Measurements from ENCODE around the gene HLX. TPM values are rescaled to one million over a fixed set of nuclear protein-coding genes. Genes with fewer than 3 reads are reported as not detected.
A peak's percentile ranks its signal among the peaks of the same experiment; 100 is the strongest.

Gene HLX
- total RNA-seq, 4 donors from 2014 or later = 4.2 to 18.4 (median 9.3) TPM

GRCh38 chr1:220841293-220841692, 38.0 kb upstream of the HLX start:
- H3K4me1 ChIP-seq = peaks cover 0 to 6% (median 1%) of the 10 kb centered on the region in 4 donors
- DNase-seq = no peak
- no peaks in the 10 kb centered on the region for H3K36me3 ChIP-seq
- no peak overlapping the region for H3K27ac ChIP-seq
- no peaks in the 10 kb centered on the region for H3K9me3 ChIP-seq
- H3K4me3 ChIP-seq = no peak overlapping the region
- TF ChIP-seq POLR2A (IDR thresholded peaks at IDR 0.05) (no peak), EP300 (IDR thresholded peaks at IDR 0.05; ENCODE audit: low read depth) (no peak), POLR2AphosphoS5 (IDR thresholded peaks at IDR 0.05) (no peak), CTCF (IDR thresholded peaks at IDR 0.05) (no peak)
- no peaks in the 10 kb centered on the region for H3K27me3 ChIP-seq
- in situ Hi-C loops (cut with MboI; ENCODE audit: low pct_ligation_motif_present in 1 of 4, low pct_unique_long_range_greater_than_20kb in 1 of 4, low sequenced_read_pairs in 3 of 4) (no loop called here), intact Hi-C loops (cut with DNase I; ENCODE audit: low total_unique reads) (no loop called here)

GRCh38 chr1:220843481-220844011, 35.7 kb upstream of the HLX start:
- Histone ChIP-seq H3K27ac (peak overlapping the region in 3 of 4 donors; percentile 39 to 66 (median 62)), H3K4me3 (no peak overlapping the region), H3K36me3 (no peaks in the 10 kb centered on the region), H3K4me1 (peaks cover 0 to 6% (median 1%) of the 10 kb centered on the region in 4 donors), H3K9me3 (no peaks in the 10 kb centered on the region), H3K27me3 (no peaks in the 10 kb centered on the region)
- in situ Hi-C loops (cut with MboI; ENCODE audit: low pct_ligation_motif_present in 1 of 4, low pct_unique_long_range_greater_than_20kb in 1 of 4, low sequenced_read_pairs in 3 of 4) = no loop called here
- TF ChIP-seq EP300 (IDR thresholded peaks at IDR 0.05; ENCODE audit: low read depth) = no peak
- TF ChIP-seq POLR2AphosphoS5 (IDR thresholded peaks at IDR 0.05) = peak in 1 of 3 donors; percentile 19
- intact Hi-C loops (cut with DNase I; ENCODE audit: low total_unique reads) = no loop called here
- WGBS, 2 donors (ENCODE audit: low coverage in 1 of 2) = 37 to 49% methylated on average over 6 of the region's 6 CpGs
- DNase-seq = no peak

- TF ChIP-seq CTCF (IDR thresholded peaks at IDR 0.05) = no peak
- no peak for TF ChIP-seq EP300 (IDR thresholded peaks at IDR 0.05; ENCODE audit: low read depth)
- no peak for TF ChIP-seq POLR2AphosphoS5 (IDR thresholded peaks at IDR 0.05)
- no peak for TF ChIP-seq POLR2A (IDR thresholded peaks at IDR 0.05)
- no peak for DNase-seq
- Histone ChIP-seq H3K4me1 (no peaks in the 10 kb centered on the region), H3K9me3 (peaks cover 15 to 21% of the 10 kb centered on the region in 2 donors), H3K27me3 (no peaks in the 10 kb centered on the region), H3K27ac (no peak overlapping the region), H3K36me3 (no peaks in the 10 kb centered on the region), H3K4me3 (no peak overlapping the region)
- in situ Hi-C loops (cut with MboI; ENCODE audit: low pct_ligation_motif_present in 1 of 4, low pct_unique_long_range_greater_than_20kb in 1 of 4, low sequenced_read_pairs in 3 of 4) = loop anchor here in 1 of 4 donors (25.0 kb wide), 1 partner anchor 335 kb away; no protein-coding TSS in a partner anchor
- WGBS, 2 donors (ENCODE audit: low coverage in 1 of 2) = 84 to 93% methylated on average over 2 of the region's 2 CpGs
- intact Hi-C loops (cut with DNase I; ENCODE audit: low total_unique reads) = no loop called here
Measured at GRCh38 chr1:220852408-220852807, 26.8 kb upstream of the HLX start.

- in situ Hi-C loops (cut with MboI; ENCODE audit: low pct_ligation_motif_present in 1 of 4, low pct_unique_long_range_greater_than_20kb in 1 of 4, low sequenced_read_pairs in 3 of 4) (loop anchor here in 3 of 4 donors (10.0 to 25.0 kb wide), 3 partner anchors 315 to 563 kb away; no protein-coding TSS in a partner anchor), intact Hi-C loops (cut with DNase I; ENCODE audit: low total_unique reads) (loop anchor here (10.0 kb wide), 1 partner anchor 333 kb away; no protein-coding TSS in a partner anchor)
- TF ChIP-seq POLR2AphosphoS5 (IDR thresholded peaks at IDR 0.05) (no peak), POLR2A (IDR thresholded peaks at IDR 0.05) (no peak), CTCF (IDR thresholded peaks at IDR 0.05) (no peak), EP300 (IDR thresholded peaks at IDR 0.05; ENCODE audit: low read depth) (no peak)
- peaks cover 7 to 44% (median 16%) of the 10 kb centered on the region in 4 donors for H3K4me1 ChIP-seq
- H3K27ac ChIP-seq = no peak overlapping the region
- peaks cover 11% of the 10 kb centered on the region for H3K27me3 ChIP-seq
- H3K4me3 ChIP-seq = no peak overlapping the region
- no peaks in the 10 kb centered on the region for H3K36me3 ChIP-seq
- no peak for DNase-seq
- H3K9me3 ChIP-seq = no peaks in the 10 kb centered on the region
Measured at GRCh38 chr1:220872296-220872695, 6.9 kb upstream of the HLX start.

Measured in transverse colon (tissue), 4 donors.